HEK293T (cell line): ENCODE data around the gene SETD2.

Experiments used
- ARNT ChIP-seq: fragments of 450-650 bp; IDR thresholded peaks from 2 replicates; pipeline ENCODE4 v1.6.1; 2017; ENCODE audit warnings: mild to moderate bottlenecking
- BHLHE40 ChIP-seq: fragments of 450-650 bp; IDR thresholded peaks from 2 replicates; pipeline ENCODE4 v1.6.1; 2016; ENCODE audit warnings: mild to moderate bottlenecking, moderate library complexity, borderline replicate concordance
- ELF4 ChIP-seq: fragments of 450-650 bp; IDR thresholded peaks from 2 replicates; pipeline ENCODE4 v1.6.1; 2017; ENCODE audit warnings: antibody characterized with exemption
- FOXK2 ChIP-seq: fragments of 450-650 bp; IDR thresholded peaks from 2 replicates; pipeline ENCODE4 v1.6.1; 2016; ENCODE audit warnings: mild to moderate bottlenecking
- FOXM1 ChIP-seq: fragments of 450-650 bp; IDR thresholded peaks from 2 replicates; pipeline ENCODE4 v1.6.1; 2017; ENCODE audit warnings: mild to moderate bottlenecking, borderline replicate concordance
- HDGF ChIP-seq: fragments of 450-650 bp; IDR thresholded peaks from 2 replicates; pipeline ENCODE4 v1.6.1; 2017; ENCODE audit warnings: antibody characterized with exemption, borderline replicate concordance
- L3MBTL2 ChIP-seq: fragments of 450-650 bp; conservative IDR thresholded peaks from 2 replicates; pipeline ENCODE4 v1.6.1; 2016; ENCODE audit warnings: mild to moderate bottlenecking
- SP1 ChIP-seq: fragments of 450-650 bp; IDR thresholded peaks from 2 replicates; pipeline ENCODE4 v1.6.1; 2017
- SUZ12 ChIP-seq: fragments of 450-650 bp; IDR thresholded peaks from 2 replicates; pipeline ENCODE4 v1.6.1; 2016; ENCODE audit warnings: mild to moderate bottlenecking
- TARDBP ChIP-seq: fragments of 450-650 bp; IDR thresholded peaks from 2 replicates; pipeline ENCODE4 v1.6.1; 2016
- ZNF384 ChIP-seq: fragments of 450-650 bp; IDR thresholded peaks from 2 replicates; pipeline ENCODE4 v1.6.1; 2016
- TF ChIP-seq, protein P1 (sequence below): fragments of 450-650 bp; IDR thresholded peaks from 2 replicates; pipeline ENCODE4 v1.6.1; 2016

DNA sequence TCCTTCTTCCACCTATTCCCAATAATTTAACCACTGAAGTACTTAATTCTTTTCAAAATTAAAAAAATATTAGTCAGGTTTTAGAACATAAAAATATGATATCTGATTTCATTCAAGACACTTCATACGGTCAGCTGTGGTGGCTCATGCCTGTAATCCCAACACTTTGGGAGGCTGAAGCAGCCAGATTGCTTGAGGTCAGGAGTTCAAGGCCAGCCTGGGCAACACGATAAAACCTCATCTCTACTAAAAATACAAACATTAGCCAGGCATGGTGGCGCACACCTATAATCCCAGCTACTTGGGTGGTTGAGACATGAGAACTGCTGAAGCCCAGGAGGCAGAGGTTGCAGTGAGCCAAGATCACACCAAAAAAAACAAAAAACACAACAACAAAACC, 127.8 kb downstream of the SETD2 start:
- no peak for TF ChIP-seq ZNF384
- TF ChIP-seq BHLHE40: no peak
- no peak for TF ChIP-seq TARDBP
- TF ChIP-seq SUZ12: no peak
- TF ChIP-seq FOXM1: no peak
- no peak for TF ChIP-seq ELF4
- TF ChIP-seq L3MBTL2: no peak
- no peak for TF ChIP-seq FOXK2
- TF ChIP-seq ARNT: no peak
- TF ChIP-seq SP1: no peak
- TF ChIP-seq, protein P1, sequence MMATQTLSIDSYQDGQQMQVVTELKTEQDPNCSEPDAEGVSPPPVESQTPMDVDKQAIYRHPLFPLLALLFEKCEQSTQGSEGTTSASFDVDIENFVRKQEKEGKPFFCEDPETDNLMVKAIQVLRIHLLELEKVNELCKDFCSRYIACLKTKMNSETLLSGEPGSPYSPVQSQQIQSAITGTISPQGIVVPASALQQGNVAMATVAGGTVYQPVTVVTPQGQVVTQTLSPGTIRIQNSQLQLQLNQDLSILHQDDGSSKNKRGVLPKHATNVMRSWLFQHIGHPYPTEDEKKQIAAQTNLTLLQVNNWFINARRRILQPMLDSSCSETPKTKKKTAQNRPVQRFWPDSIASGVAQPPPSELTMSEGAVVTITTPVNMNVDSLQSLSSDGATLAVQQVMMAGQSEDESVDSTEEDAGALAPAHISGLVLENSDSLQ: no peak
- no peak for TF ChIP-seq HDGF
